ENCODE measurements around the gene EXD2. TPM values are rescaled to one million over a fixed set of nuclear protein-coding genes. Genes with fewer than 3 reads are reported as not detected.
"Not testable (repeated sequence)": the region's sequence is repeated elsewhere in the genome, so short reads cannot be mapped to it uniquely, and the experiment has no call there.

Gene EXD2
- total RNA-seq, 5 donors from 2014 or later (not counting 1 experiment from before 2014, with no cell fraction given): 8.6 to 12.1 (median 10.8) TPM

DNA sequence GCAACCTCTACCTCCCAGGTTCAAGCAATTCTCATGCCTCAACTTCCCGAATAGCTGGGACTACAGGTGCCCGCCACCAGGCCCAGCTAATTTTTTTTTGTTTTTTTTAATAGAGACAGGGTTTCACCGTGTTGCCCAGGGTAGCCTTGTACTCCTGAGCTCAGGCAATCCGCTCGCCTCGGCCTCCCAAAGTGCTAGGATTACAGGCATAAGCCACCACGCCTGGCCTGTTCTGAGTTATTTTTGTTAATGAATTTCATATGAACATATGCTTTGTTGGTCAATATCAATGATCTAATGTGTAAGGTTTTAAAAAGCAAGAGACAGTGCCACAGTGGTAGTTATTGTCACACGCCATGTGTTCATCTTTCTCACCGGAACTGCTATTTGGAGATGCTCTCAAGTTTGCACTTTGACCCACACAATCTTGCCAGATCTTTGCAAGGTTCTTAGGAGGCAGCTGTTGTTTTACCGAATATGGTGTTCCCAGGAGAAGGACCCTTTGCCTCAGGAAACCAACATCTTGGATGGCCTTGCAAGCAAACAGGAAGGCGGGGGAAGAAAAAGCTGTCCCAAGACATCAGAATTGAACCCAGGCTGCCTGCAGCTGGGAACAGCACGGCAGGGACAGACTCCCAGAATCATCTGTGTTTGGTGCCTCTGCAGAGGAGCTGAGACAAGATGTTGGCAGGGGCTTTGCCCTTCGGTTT is 98.7 kb downstream of the EXD2 start:
- WGBS (ENCODE audit: insufficient coverage): 81% methylated on average over 10 of the region's 13 CpGs
- H3K9me3 Mint-ChIP-seq: no peaks in the 10 kb centered on the region
- H3K27ac Mint-ChIP-seq: no peak overlapping the region
- peaks cover 0 to 4% of the 10 kb centered on the region in 2 donors for H3K27me3 Mint-ChIP-seq
- no peaks in the 10 kb centered on the region for H3K4me1 Mint-ChIP-seq
- ATAC-seq (replicated peaks in 1 of 4) (no peak), DNase-seq (no peak)
- POLR2A ChIA-PET: interaction anchor here in 1 of 2 donors (0.6 kb wide), 1 partner anchor 505 kb away, joined by 5 read pairs; no protein-coding TSS in a partner anchor
- Histone ChIP-seq H3K27ac (ENCODE audit: low read length) (no peak overlapping the region), H3K9me3 (no peaks in the 10 kb centered on the region), H3K36me3 (ENCODE audit: control insufficient read depth in 2 of 2, extremely low read depth in 1 of 2, insufficient read depth in 1 of 2, low read length in 1 of 2) (no peaks in the 10 kb centered on the region), H3K4me3 (ENCODE audit: control insufficient read depth in 1 of 2, extremely low read depth in 1 of 2, low read length in 1 of 2) (no peak overlapping the region), H3K27me3 (replicated peaks in 1 of 2; ENCODE audit: control insufficient read depth in 2 of 2, extremely low read depth in 1 of 2, insufficient read depth in 2 of 2, low read length in 1 of 2) (peaks cover 0 to 13% of the 10 kb centered on the region in 2 experiments), H3K4me1 (ENCODE audit: control insufficient read depth in 1 of 2, extremely low read depth in 1 of 2, insufficient read depth in 2 of 2, low read length in 2 of 2) (no peaks in the 10 kb centered on the region)
- H3K36me3 Mint-ChIP-seq: no peaks in the 10 kb centered on the region
- CTCF ChIA-PET: no interaction called here
- no peak overlapping the region for H3K4me3 Mint-ChIP-seq

DNA sequence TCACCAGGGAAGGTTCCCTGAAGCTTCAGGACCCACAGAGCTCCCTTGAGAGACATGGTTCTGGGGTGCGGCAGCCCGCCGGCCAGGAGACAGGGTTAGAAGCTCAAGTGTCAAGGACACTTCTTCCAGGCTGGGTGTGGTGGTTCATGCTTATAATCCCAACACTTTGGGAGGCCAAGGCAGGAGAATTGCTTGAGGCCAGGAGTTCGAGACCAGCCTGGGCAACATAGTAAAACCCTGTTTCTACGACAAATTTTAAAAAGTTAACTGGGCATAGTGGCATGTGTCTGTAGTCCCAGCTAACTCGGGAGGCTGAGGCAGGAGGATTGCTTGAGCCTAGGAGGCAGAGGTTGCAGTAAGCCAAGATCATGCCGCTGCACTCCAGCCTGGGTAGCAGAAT is 99.6 kb downstream of the EXD2 start:
- H3K9me3 ChIP-seq; H3K36me3 ChIP-seq (ENCODE audit: control insufficient read depth in 2 of 2, extremely low read depth in 1 of 2, insufficient read depth in 1 of 2, low read length in 1 of 2); H3K27ac ChIP-seq (ENCODE audit: low read length); POLR2A ChIA-PET; H3K9me3 Mint-ChIP-seq; H3K4me3 ChIP-seq (ENCODE audit: control insufficient read depth in 1 of 2, extremely low read depth in 1 of 2, low read length in 1 of 2); H3K4me1 Mint-ChIP-seq; H3K4me1 ChIP-seq (ENCODE audit: control insufficient read depth in 1 of 2, extremely low read depth in 1 of 2, insufficient read depth in 2 of 2, low read length in 2 of 2); CTCF ChIA-PET; H3K27me3 Mint-ChIP-seq; H3K4me3 Mint-ChIP-seq; ATAC-seq (replicated peaks in 1 of 4); H3K36me3 Mint-ChIP-seq; H3K27ac Mint-ChIP-seq; DNase-seq: not testable (repeated sequence)
- 84% methylated on average over 6 of the region's 7 CpGs for WGBS (ENCODE audit: insufficient coverage)
- peaks cover 0 to 10% of the 10 kb centered on the region in 2 experiments for H3K27me3 ChIP-seq (replicated peaks in 1 of 2; ENCODE audit: control insufficient read depth in 2 of 2, extremely low read depth in 1 of 2, insufficient read depth in 2 of 2, low read length in 1 of 2)

DNA sequence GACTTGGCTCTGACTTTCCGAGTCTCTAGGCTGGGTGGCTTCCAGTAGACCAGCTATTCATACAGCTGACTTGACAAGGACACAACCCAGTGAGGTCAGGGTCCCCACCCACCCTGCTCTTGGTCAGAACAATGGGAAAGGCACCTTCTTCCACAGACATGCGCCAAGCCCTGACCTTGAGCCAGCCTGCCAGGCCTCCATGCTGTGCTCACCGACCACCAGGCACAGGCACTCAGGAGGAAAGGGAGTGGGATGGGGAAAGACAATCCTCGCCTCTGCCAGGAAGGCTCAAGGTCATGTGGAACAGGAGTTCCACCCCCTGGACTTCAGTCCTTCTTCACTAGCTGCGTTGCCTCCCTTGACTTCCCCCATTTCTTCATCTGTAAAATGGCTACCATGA is 100.1 kb downstream of the EXD2 start:
- no CpG with 5 or more reads among the region's 5 CpGs for WGBS (ENCODE audit: insufficient coverage)
- H3K27ac Mint-ChIP-seq: no peak overlapping the region
- no peak overlapping the region for H3K27ac ChIP-seq (ENCODE audit: low read length)

DNA sequence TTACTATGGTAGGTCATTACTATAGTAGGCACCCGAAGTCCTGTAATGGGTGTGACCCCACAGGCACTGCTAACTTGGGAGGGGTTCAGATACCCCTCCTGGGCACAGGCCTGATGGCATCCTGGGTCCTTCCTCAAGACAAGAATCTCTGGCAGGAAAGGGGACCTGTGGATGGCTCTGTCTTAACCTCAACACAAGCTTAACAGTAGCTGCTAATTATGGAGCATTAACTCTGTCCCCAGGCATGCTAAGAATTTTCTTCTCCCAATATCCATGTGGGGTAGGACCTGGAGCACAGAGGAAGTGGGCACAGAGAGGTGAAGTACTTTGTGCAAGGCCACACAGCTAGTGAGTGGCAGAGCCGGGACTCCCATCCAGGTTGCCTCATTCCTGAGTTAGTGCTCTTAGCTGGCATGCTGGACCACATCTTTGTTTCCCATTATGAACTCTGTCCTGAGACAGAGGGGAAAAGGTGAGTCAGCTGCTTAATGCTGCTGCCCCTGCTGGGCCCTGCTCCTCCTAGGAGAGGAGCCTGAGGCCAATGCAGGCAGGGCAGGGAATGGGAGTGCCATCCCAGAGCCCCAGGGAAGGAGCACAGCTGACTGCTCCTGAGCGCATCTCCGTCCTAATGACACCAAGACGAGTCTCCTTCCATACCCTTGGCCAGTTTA is 100.7 kb downstream of the EXD2 start:
- no peak overlapping the region for H3K4me3 Mint-ChIP-seq
- H3K27me3 Mint-ChIP-seq: no peaks in the 10 kb centered on the region
- Histone ChIP-seq H3K27me3 (replicated peaks in 1 of 2; ENCODE audit: control insufficient read depth in 2 of 2, extremely low read depth in 1 of 2, insufficient read depth in 2 of 2, low read length in 1 of 2) (peaks cover 0 to 10% of the 10 kb centered on the region in 2 experiments), H3K4me1 (ENCODE audit: control insufficient read depth in 1 of 2, extremely low read depth in 1 of 2, insufficient read depth in 2 of 2, low read length in 2 of 2) (no peaks in the 10 kb centered on the region), H3K4me3 (ENCODE audit: control insufficient read depth in 1 of 2, extremely low read depth in 1 of 2, low read length in 1 of 2) (no peak overlapping the region), H3K27ac (ENCODE audit: low read length) (no peak overlapping the region), H3K36me3 (ENCODE audit: control insufficient read depth in 2 of 2, extremely low read depth in 1 of 2, insufficient read depth in 1 of 2, low read length in 1 of 2) (no peaks in the 10 kb centered on the region), H3K9me3 (no peaks in the 10 kb centered on the region)
- DNase-seq (no peak), ATAC-seq (replicated peaks in 1 of 4) (no peak)
- CTCF ChIA-PET: no interaction called here
- 83% methylated on average over 5 of the region's 5 CpGs for WGBS (ENCODE audit: insufficient coverage)
- H3K9me3 Mint-ChIP-seq: no peaks in the 10 kb centered on the region
- no peaks in the 10 kb centered on the region for H3K36me3 Mint-ChIP-seq
- POLR2A ChIA-PET: no interaction called here
- H3K27ac Mint-ChIP-seq: no peak overlapping the region
- no peaks in the 10 kb centered on the region for H3K4me1 Mint-ChIP-seq

More for the DNA sequence above, 100.1 kb downstream of the EXD2 start:
- no peak overlapping the region for H3K4me3 ChIP-seq (ENCODE audit: control insufficient read depth in 1 of 2, extremely low read depth in 1 of 2, low read length in 1 of 2)
- ATAC-seq (replicated peaks in 1 of 4) (no peak), DNase-seq (no peak)
- H3K27me3 Mint-ChIP-seq: no peaks in the 10 kb centered on the region
- no peaks in the 10 kb centered on the region for H3K36me3 Mint-ChIP-seq
- POLR2A ChIA-PET: no interaction called here
- no peaks in the 10 kb centered on the region for H3K36me3 ChIP-seq (ENCODE audit: control insufficient read depth in 2 of 2, extremely low read depth in 1 of 2, insufficient read depth in 1 of 2, low read length in 1 of 2)
- CTCF ChIA-PET: no interaction called here
- H3K4me3 Mint-ChIP-seq: no peak overlapping the region
- no peaks in the 10 kb centered on the region for H3K9me3 ChIP-seq
- peaks cover 0 to 10% of the 10 kb centered on the region in 2 experiments for H3K27me3 ChIP-seq (replicated peaks in 1 of 2; ENCODE audit: control insufficient read depth in 2 of 2, extremely low read depth in 1 of 2, insufficient read depth in 2 of 2, low read length in 1 of 2)
- no peaks in the 10 kb centered on the region for H3K4me1 ChIP-seq (ENCODE audit: control insufficient read depth in 1 of 2, extremely low read depth in 1 of 2, insufficient read depth in 2 of 2, low read length in 2 of 2)
- H3K9me3 Mint-ChIP-seq: no peaks in the 10 kb centered on the region
- no peaks in the 10 kb centered on the region for H3K4me1 Mint-ChIP-seq

Other genes starting within 250 kb of the EXD2 start
- gene ACTN1, start 212.2 kb upstream of the EXD2 start, total RNA-seq: 100 to 1,000 TPM in 4 of 5 donors, 10 to 100 TPM in 1; 84.8 to 219 (median 122) TPM
- gene DCAF5, start 38.4 kb upstream of the EXD2 start, total RNA-seq: 10 to 100 TPM; 60.3 to 80.8 (median 64.2) TPM
- under 1 TPM in 2 of 5 donors, not detected in 3; 0.13 to 0.46 TPM for gene GALNT16, start 68.7 kb downstream of the EXD2 start, total RNA-seq
- gene ERH, start 206.8 kb downstream of the EXD2 start, total RNA-seq: 100 to 1,000 TPM; 108 to 119 (median 115) TPM
- 10 to 100 TPM; 23.4 to 38.0 (median 33.0) TPM for gene SLC39A9, start 207.2 kb downstream of the EXD2 start, total RNA-seq